Stimulated activated CD8-positive, alpha-beta memory T cell treated with anti-CD3 and anti-CD28 coated beads, Interleukin-7, amount 100 ng/mL, for 4 hours (primary cell): ENCODE data around the gene MED22.

Experiments used
- DNase-seq, 2 donors: peaks; one replicate each; pipeline ENCODE4 v3.0.0-alpha.2; 2020; ENCODE audit warnings: low read depth in 2 of 2

Gene MED22

GRCh38 chr9:133355881-133356357, 8.0 kb upstream of the MED22 start:
- no peak for DNase-seq

GRCh38 chr9:133354766-133355165, 6.8 kb upstream of the MED22 start:
- no peak for DNase-seq

- no peak for DNase-seq
Observed at GRCh38 chr9:133353548-133353947, 5.6 kb upstream of the MED22 start.

DNA sequence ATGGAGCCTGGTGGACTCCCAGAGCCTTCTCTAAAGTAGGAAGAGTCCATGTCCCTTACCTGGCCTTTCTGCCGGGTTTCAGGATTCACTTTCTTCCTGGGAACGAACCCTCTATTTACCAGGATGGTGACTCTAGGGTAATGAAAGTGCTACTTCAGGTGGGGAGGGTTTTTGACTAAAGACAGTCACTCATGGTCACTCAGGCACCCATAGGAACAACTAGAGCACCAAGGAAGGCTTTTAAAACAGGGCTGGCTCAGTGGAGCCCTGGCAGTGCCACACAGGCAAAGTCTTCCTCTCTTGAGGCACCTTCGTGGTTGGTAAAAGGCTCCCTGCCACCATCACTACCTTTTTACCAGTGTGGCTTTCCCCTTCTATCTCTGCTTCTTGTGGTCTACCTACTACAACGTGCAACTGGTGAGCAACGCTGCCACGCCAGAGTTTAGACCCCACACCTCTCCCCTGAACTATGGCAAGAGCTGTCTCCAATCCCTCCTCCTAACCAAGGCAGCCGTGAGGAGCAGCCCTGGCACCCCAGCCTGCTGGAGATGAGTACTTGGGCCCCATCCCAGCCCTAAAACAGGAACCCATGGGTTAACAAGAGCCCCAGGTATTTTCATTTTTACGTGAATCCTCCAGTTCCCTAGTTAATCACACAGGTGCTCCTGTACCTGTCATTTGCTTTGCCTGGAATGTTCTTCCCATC, 4.9 kb upstream of the MED22 start:
- DNase-seq, result no peak

GRCh38 chr9:133351908-133352634, 4.1 kb upstream of the MED22 start:
- DNase-seq, result no peak

- DNase-seq, result no peak
Observed at GRCh38 chr9:133351526-133351907, 3.6 kb upstream of the MED22 start.

DNA sequence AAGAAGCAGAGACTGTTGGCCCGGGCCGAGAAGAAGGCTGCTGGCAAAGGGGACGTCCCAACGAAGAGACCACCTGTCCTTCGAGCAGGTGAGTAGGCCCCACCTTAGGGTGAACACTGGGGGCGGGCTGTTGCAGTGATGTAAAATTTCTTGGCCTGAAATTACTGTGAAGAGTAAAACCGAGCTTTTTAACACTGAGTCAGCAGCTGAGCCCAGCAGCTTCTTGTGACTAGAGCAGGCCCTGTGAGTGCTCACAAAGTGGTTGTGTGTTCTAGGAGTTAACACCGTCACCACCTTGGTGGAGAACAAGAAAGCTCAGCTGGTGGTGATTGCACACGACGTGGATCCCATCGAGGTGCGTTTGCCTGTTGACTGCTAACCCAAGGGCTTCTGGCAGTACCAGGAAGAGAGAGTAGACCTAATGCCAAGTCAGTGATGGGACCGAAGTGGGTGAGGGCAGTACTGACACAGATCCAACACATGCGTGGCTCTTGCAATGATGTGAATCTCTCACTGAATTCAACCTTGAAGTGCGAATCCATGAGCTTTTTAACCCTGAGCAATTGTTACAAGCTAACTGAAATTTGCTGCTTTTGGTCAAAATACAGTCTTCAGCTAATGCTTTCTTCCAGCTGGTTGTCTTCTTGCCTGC, 2.2 kb upstream of the MED22 start:
- DNase-seq, result no peak

DNA sequence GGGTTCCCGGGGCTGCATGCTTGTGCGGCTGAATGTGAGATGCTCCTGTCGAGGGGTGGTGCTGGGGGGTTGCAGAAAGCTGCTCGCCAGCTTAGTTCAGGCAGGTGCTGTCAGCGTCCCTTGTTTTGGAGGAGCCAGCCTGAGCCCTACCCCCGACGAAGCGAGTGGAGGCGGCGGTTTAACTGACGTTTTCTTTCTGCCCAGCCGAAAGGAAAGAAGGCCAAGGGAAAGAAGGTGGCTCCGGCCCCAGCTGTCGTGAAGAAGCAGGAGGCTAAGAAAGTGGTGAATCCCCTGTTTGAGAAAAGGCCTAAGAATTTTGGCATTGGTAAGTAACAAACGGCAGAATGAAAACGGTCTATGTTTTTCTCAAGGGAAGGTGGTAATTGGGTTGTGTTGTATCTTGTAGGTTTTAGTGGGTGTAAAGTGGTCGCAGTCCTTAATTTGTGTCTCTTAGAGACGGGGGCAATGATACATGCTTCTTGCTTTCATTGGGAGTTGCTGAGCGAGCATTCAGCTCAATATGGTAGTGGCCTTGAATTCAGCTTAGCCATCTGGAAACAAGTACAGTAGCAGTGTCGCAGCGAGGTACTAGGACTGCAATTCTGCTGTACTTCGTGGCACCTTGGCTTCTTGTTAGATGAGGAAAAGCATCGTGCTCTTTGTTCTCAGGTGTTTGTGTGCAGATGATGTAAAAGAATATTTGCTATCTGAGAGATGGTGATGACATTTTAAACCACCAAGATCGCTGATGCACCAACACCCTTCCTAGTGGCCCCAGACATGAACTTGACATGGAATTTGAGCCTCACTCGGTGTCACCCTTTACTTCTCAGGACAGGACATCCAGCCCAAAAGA, 1.0 kb upstream of the MED22 start:
- no peak for DNase-seq

- DNase-seq, result no peak
Observed at GRCh38 chr9:133347515-133347984, 381 bp downstream of the MED22 start.

DNA sequence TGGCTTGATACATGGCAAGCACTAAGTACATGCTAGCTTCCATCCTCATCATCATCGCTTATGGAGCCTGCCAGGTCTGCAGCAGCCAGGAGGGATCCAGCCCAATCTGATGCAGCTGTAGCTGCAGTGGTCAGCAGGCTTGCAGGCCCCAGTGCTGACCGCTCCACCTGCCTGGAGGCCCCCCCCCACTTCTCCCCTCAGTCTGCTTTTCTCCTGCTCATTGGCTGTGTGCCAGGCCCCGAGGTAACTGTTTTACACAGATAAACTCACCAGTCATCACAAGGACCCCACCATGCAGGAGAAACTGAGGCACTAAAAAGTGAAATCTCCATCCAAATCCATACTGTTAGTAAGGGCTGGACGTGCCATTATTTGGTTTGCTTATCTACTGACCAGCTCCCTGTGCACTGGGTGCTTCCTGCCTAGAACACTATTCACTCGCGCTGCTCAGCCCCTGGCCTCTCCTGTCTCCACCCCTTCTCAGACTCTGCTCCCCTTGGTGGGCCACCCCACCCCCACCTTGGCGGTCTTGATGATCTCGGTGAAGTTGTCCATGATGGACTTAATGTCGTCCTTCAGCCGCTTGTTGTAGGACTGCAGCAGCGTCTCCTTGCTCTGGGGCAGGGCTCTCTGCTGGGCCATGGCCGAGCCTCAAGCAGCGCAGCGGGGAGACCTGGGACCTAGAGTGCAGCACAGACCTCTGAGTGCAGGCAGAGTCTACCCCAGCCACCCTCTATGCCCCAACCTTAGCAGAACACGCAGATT, 1.7 kb downstream of the MED22 start:
- no peak for DNase-seq

DNA sequence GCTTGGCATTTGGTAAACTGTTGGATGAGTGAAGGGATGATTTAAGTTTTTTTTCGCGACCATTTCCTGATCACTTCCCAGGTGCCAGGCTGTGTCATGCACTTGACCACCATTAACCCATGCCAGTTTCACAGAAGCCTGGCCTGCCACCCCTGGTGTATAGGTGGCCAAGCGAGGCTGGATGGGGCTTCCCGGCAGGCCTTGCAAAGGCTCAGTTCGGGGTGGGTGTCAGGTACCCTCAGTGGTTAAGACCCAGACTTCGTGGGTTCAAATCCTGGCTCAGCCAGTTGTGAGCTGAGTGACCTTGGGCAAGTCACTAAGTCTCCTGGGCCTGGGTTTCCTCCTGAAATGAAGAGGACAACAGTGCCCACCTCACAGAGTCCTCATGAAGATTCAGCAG, 2.3 kb downstream of the MED22 start:
- DNase-seq, result no peak

GRCh38 chr9:133344979-133345378, 3.0 kb downstream of the MED22 start:
- DNase-seq, result no peak

DNA sequence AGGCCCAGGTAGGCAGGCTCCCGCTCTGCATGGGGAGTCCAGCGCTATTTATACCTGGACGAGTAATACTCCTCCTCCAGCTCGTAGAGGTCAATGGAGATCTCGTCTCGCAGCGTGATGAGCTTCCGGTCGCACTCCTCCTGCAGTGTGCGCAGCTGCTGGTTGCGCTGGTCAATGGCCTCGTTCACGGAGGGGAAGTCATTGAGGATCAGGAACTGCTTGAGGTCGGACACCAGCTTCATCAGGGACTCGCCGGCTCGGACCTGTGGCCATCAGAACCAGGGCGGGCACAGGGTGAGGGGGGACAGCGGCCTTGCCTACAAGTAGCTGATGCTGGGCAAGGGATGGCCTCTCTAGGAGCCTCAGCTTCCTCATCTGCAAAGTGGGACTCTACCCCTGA, 3.9 kb downstream of the MED22 start:
- DNase-seq, result no peak

DNA sequence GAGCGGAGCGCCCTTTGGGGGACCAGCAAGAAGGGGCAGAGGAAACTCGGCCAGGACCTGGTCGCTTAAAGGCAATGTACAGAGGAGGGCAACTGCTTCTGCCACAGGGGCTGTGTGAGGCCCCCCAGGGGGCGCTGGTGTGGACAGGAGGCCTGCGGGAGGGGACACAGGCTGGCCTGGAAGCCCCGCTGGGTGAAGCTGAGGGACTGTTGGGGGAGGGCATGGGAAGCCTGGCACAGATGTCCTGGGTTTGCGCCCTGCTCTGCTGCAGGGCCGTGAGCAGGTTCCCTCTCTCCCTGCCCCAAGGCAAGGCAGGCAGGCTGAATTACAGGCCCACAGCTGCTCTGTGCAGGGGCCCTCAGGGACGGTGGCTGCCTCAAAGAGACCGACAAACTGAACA, 5.4 kb downstream of the MED22 start:
- DNase-seq, result no peak

DNA sequence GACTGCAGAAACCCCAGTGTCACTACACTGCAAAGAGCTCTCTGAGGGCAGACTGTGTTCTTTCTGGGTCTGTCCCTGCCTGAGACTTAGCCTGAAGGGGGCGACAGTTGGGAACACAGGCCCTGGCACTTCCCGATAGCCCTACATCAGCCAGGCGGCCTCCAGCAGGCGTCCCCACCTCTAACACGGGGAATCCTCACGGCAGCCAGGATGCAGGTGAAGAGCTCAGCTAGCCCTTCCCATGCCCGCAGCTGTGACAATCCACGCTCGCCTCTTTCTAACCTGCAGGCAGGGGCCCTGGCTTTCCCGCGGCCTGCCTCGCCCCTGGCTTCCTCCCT, 5.9 kb downstream of the MED22 start:
- DNase-seq, result no peak

- DNase-seq, result no peak
Observed at GRCh38 chr9:133341369-133342068, 6.4 kb downstream of the MED22 start.

DNA sequence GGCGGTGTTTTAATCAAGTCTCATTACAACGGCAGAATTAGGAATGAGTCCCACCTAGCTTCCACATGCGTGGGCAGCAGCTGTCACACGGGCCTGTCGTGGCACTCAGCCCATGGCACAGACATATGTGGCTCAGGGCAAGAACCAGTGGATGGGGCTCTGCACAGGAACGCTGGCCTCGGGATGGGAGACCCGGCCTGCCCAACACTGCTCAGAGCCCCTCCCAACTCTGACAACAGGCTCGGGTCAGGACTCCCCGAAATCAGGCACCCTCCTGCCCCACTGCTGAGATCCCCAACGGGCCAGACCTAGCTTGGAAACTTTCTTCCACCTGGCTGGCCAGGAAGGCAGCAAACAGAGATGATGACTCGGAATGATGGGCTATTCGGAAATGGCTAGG, 7.0 kb downstream of the MED22 start:
- no peak for DNase-seq

- DNase-seq, result no peak
Observed at GRCh38 chr9:133340256-133340655, 7.7 kb downstream of the MED22 start.

GRCh38 chr9:133339641-133340040, 8.3 kb downstream of the MED22 start:
- no peak for DNase-seq
